ENCODE results near the gene TXNRD2.

TXNRD2 gene

DNA sequence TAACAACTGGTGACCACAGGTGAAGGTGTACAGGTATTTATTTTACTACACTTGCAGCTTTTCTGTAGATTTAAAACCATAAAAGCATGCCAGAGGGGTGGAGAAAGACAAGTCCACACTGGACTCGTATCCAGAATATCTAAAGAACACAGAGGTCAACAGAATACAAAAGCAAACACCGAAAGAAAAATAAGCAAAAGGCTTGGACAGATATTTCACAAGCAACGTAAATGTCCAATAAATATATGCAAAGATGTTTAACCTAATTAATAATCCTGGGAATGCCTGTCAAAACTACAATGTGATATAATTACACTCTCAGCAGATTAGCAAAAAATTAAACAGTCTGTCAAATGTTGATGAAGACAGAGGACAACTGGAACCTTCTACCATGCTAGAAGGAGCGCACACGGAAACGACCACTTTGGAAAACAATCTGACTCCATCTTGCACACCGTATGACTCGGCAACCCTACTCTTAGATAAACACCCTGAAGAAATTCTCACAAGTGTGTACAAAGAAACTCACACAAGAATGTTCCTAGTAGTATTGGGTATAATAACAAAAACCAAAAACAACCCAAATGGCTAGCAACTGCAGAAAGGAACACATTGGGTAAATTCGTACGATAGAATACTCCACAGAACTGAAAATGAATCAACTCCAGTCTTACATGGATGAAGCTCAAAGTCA lies 114.1 kb downstream of the TXNRD2 start:
- no peak overlapping the region for H3K9ac ChIP-seq (ENCODE audit: insufficient read length, low read depth)
- TF ChIP-seq SUZ12 (IDR thresholded peaks at IDR 0.05; ENCODE audit: extremely low read depth, insufficient read depth, insufficient read length) (no peak), YY1 (IDR thresholded peaks at IDR 0.05; ENCODE audit: insufficient read depth, insufficient read length) (no peak), ZNF274 (IDR thresholded peaks at IDR 0.05; ENCODE audit: low read depth, low read length) (no peak)
- no peak overlapping the region for H3K4me3 ChIP-seq (ENCODE audit: insufficient read length, low read depth)
- no peaks in the 10 kb centered on the region for H3K36me3 ChIP-seq (ENCODE audit: insufficient read depth, insufficient read length, low read length)
- DNase-seq (ENCODE audit: low read depth, low spot score) = no peak
- no peaks in the 10 kb centered on the region for H3K27me3 ChIP-seq (ENCODE audit: insufficient read depth, insufficient read length)
- no peaks in the 10 kb centered on the region; the same call in 1 of the 2 replicates for H3K9me3 ChIP-seq (ENCODE audit: insufficient read depth, low read length)
- H3K4me1 ChIP-seq (ENCODE audit: insufficient read depth, insufficient read length) = peaks cover 11% of the 10 kb centered on the region

DNA sequence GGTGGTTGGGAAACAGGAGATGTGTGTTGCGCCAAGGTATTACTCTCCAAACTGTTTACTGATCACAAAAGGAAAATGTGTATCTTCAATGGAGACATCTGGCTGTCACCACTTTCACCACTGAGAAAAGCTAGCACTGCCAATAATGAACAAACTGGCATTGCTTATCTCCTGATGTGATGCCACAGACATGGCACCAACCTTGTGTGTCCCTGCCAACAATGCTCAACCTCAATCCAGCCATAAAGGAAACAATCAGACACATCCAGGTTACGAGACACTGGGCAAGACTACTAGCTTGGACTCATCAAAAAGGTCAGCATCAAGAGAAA lies 115.0 kb downstream of the TXNRD2 start:
- Histone ChIP-seq H3K27me3 (ENCODE audit: insufficient read depth, insufficient read length) (no peaks in the 10 kb centered on the region), H3K9ac (ENCODE audit: insufficient read length, low read depth) (no peak overlapping the region), H3K4me3 (ENCODE audit: insufficient read length, low read depth) (no peak overlapping the region), H3K9me3 (ENCODE audit: insufficient read depth, low read length) (no peaks in the 10 kb centered on the region; the same call in 1 of the 2 replicates), H3K4me1 (ENCODE audit: insufficient read depth, insufficient read length) (peaks cover 11% of the 10 kb centered on the region), H3K36me3 (ENCODE audit: insufficient read depth, insufficient read length, low read length) (no peaks in the 10 kb centered on the region)
- no peak for DNase-seq (ENCODE audit: low read depth, low spot score)
- TF ChIP-seq SUZ12 (IDR thresholded peaks at IDR 0.05; ENCODE audit: extremely low read depth, insufficient read depth, insufficient read length) (no peak), YY1 (IDR thresholded peaks at IDR 0.05; ENCODE audit: insufficient read depth, insufficient read length) (no peak), ZNF274 (IDR thresholded peaks at IDR 0.05; ENCODE audit: low read depth, low read length) (no peak)

DNA sequence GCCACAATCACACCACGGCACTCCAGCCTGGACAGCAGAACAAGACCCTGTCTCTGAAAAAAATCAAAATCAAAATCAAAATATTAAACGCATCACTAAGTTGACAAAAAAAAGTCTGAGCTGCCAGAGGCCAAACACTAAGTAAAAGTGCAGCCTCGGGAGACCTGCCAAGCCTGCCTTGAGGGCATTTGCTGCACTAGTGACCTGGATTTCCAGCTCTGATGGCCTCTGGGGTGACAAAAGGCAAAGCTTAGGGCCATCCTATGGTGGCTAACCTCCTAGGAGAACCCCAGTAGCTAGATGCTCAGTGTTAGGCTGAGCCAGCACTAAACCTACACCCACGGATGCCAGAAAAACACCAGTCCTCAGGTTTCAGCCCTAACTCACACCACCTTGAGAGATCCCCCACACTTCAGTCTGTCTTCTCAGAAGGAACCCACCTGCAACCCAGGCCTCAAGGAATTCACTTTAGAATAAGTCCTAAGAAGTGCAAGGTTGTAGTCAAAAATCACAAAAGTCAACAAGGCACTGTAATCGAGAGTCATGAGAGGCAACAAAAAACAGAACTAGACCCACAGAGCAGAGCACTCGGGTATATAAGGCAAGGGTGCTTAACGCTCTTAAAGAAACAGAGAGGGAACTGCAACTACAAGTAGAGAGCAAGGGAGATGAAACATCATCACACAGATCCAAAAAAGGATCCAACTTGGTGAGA lies 115.6 kb downstream of the TXNRD2 start:
- Histone ChIP-seq H3K27me3 (ENCODE audit: insufficient read depth, insufficient read length) (no peaks in the 10 kb centered on the region), H3K4me1 (ENCODE audit: insufficient read depth, insufficient read length) (peaks cover 11% of the 10 kb centered on the region), H3K9me3 (ENCODE audit: insufficient read depth, low read length) (no peaks in the 10 kb centered on the region; the same call in 1 of the 2 replicates), H3K4me3 (ENCODE audit: insufficient read length, low read depth) (no peak overlapping the region), H3K36me3 (ENCODE audit: insufficient read depth, insufficient read length, low read length) (no peaks in the 10 kb centered on the region), H3K9ac (ENCODE audit: insufficient read length, low read depth) (no peak overlapping the region)
- no peak for DNase-seq (ENCODE audit: low read depth, low spot score)
- TF ChIP-seq ZNF274 (IDR thresholded peaks at IDR 0.05; ENCODE audit: low read depth, low read length) (no peak), SUZ12 (IDR thresholded peaks at IDR 0.05; ENCODE audit: extremely low read depth, insufficient read depth, insufficient read length) (no peak), YY1 (IDR thresholded peaks at IDR 0.05; ENCODE audit: insufficient read depth, insufficient read length) (no peak)

Data from NT2/D1 (cell line).